Esophagus squamous epithelium (tissue), 4 donors: ENCODE results near the gene CLRN3.

Experiments used
- CTCF ChIP-seq, 6 experiments: fragments of 450-650 bp in 4 of 6; fragments of 200-600 bp in 2 of 6; sonication (generic) in 2 of 6; IDR thresholded peaks; one replicate each; pipeline ENCODE4 v1.5.1; 2016 to 2019; ENCODE audit warnings: antibody characterized with exemption in 6 of 6, mild to moderate bottlenecking in 4 of 6, moderate library complexity in 4 of 6
- POLR2A ChIP-seq, 4 donors: fragments of 450-650 bp; IDR thresholded peaks; one replicate each; pipeline ENCODE4 v1.6.1; 2017; ENCODE audit warnings: antibody characterized with exemption in 4 of 4, mild to moderate bottlenecking in 4 of 4, moderate library complexity in 3 of 4

- no peak for TF ChIP-seq CTCF (IDR thresholded peaks at IDR 0.05)
- TF ChIP-seq POLR2A (IDR thresholded peaks at IDR 0.05): no peak
Measured at GRCh38 chr10:127851661-127852194, 41.0 kb downstream of the CLRN3 start.
